HepG2 (cell line): ENCODE data around the gene KLHDC4. TPM values are rescaled to one million over a fixed set of nuclear protein-coding genes. Genes with fewer than 3 reads are reported as not detected.

Source experiments
- ATAC-seq: fragments of 200-7000 bp; cut with Tn5 transposase; 3 replicates; pipeline ENCODE4 v1.9.1; 2020; ENCODE audit warnings: mild to moderate bottlenecking, moderate library complexity
- BruUV-seq: library from RNA; stranded (reverse); fragments of 400-500 nt; replicated peaks from 2 replicates; lab custom pipeline; 2021; lab: Mats Ljungman, UMichigan
- CTCF ChIA-PET: fragments of 300-600 bp; formaldehyde crosslinking; extraction: SDS; loops from one replicate; lab custom pipeline; 2021; ENCODE audit warnings: low total read pairs, inconsistent platforms, low intra/inter-chr PET ratio; lab: Yijun Ruan, JAX
- POLR2A ChIA-PET: fragments of 350-600 bp; sonication (Branson Sonifier 250); formaldehyde crosslinking; loops from one replicate; lab custom pipeline; 2020; ENCODE audit warnings: antibody characterized with exemption, inconsistent platforms; lab: Yijun Ruan, JAX
- DNase-seq: peaks from one replicate; pipeline ENCODE4 v3.0.0-alpha.2; 2015; ENCODE audit warnings: low spot score
- FAIRE-seq: peaks from 3 replicates; lab custom pipeline; 2011; peaks lifted over from hg19 to GRCh38; lab: Jason Lieb, UNC
- H2AFZ ChIP-seq: one replicate; pipeline ENCODE4 v1.6.1; 2011; ENCODE audit warnings: low read length, inconsistent platforms
- H3K27ac ChIP-seq: fragments of 300-600 bp; 3 replicates; pipeline ENCODE4 v1.8.0; 2011; ENCODE audit warnings: mixed run types, mild to moderate bottlenecking, mixed read lengths, low read length, inconsistent platforms; ENCODE audit not compliant: insufficient read depth; ENCODE audit errors: extremely low read length
- H3K27me3 ChIP-seq, 2 experiments: fragments of 200-600 bp in 1 of 2; 2 replicates in 1 of 2; 3 replicates in 1 of 2; pipeline versions ENCODE4 v1.6.0 to v1.8.0; 2011; ENCODE audit warnings: low read length in 2 of 2, mild to moderate bottlenecking in 2 of 2, moderate library complexity in 2 of 2, inconsistent platforms in 1 of 2; ENCODE audit not compliant: insufficient read depth in 2 of 2, control insufficient read depth in 1 of 2
- H3K36me3 ChIP-seq, 2 experiments: fragments of 200-600 bp in 1 of 2; replicated peaks in 1 of 2; 2 replicates in 1 of 2; 3 replicates in 1 of 2; pipeline versions ENCODE4 v1.5.1 to v1.8.0; 2011; ENCODE audit warnings: low read length in 2 of 2, inconsistent platforms in 1 of 2; ENCODE audit not compliant: insufficient read depth in 2 of 2, control insufficient read depth in 1 of 2
- H3K4me1 ChIP-seq: 2 replicates; pipeline ENCODE4 v1.5.1; 2012; ENCODE audit warnings: low read length, inconsistent platforms; ENCODE audit not compliant: insufficient read depth
- H3K4me2 ChIP-seq: 2 replicates; pipeline ENCODE4 v1.6.0; 2011; ENCODE audit warnings: low read depth, low read length, inconsistent platforms
- H3K4me3 ChIP-seq, 3 experiments: fragments of 200-600 bp in 1 of 3; sonication (generic), shearing (Covaris generic) in 1 of 3; replicated peaks in 1 of 3; 2 replicates each; pipeline ENCODE4 v1.5.1; 2011 to 2016; ENCODE audit warnings: low read length in 3 of 3, inconsistent platforms in 2 of 3, low read depth in 2 of 3, mild to moderate bottlenecking in 2 of 3, control low read depth in 1 of 3, mixed read lengths in 1 of 3; ENCODE audit not compliant: insufficient read depth in 1 of 3
- H3K79me2 ChIP-seq: one replicate; pipeline ENCODE4 v1.6.1; 2011; ENCODE audit warnings: low read length, inconsistent platforms; ENCODE audit not compliant: insufficient read depth
- H3K9ac ChIP-seq: 2 replicates; pipeline ENCODE4 v1.6.0; 2011; ENCODE audit warnings: mild to moderate bottlenecking, low read depth, low read length, inconsistent platforms; ENCODE audit not compliant: insufficient read depth
- H3K9me3 ChIP-seq: 2 replicates; pipeline ENCODE4 v1.5.1; 2012; ENCODE audit warnings: mild to moderate bottlenecking, low read length
- H4K20me1 ChIP-seq: 2 replicates; pipeline ENCODE4 v1.6.0; 2011; ENCODE audit warnings: inconsistent platforms, mild to moderate bottlenecking, low read length, moderate library complexity; ENCODE audit not compliant: insufficient read depth
- ATF7-NPFF ChIP-seq: sonication (generic); formaldehyde crosslinking; IDR thresholded peaks from 2 replicates; pipeline ENCODE4 v1.8.1; 2023; ENCODE audit warnings: mild to moderate bottlenecking, low read depth, missing genetic modification reagents, moderate library complexity
- KDM3A ChIP-seq: IDR thresholded peaks from 2 replicates; pipeline ENCODE4 v1.6.1; 2018; ENCODE audit warnings: low read depth, missing compliant biosample characterization
- KDM5A ChIP-seq: fragments of 200-600 bp; sonication (generic); IDR thresholded peaks from 2 replicates; pipeline ENCODE4 v1.7.0; 2018; ENCODE audit warnings: antibody characterized with exemption, mild to moderate bottlenecking, low read length, borderline replicate concordance
- ZNF121 ChIP-seq: sonication (generic); formaldehyde crosslinking; IDR thresholded peaks from 2 replicates; pipeline ENCODE4 v1.5.0; 2020; ENCODE audit warnings: mild to moderate bottlenecking, missing genetic modification reagents
- ZNF335 ChIP-seq: sonication (generic); formaldehyde crosslinking; IDR thresholded peaks from 2 replicates; pipeline ENCODE4 v1.4.0; 2020; ENCODE audit warnings: missing genetic modification reagents
- ZNF782 ChIP-seq: sonication (generic); formaldehyde crosslinking; IDR thresholded peaks from 2 replicates; pipeline ENCODE4 v1.4.0; 2020; ENCODE audit warnings: missing genetic modification reagents, mild to moderate bottlenecking, borderline replicate concordance
- WGBS: methylation state at CpG from one replicate; pipeline ENCODE4 v1.1.6; 2017; ENCODE audit warnings: low lambda C conversion rate; 5-methylcytosine and 5-hydroxymethylcytosine counted together
- in situ Hi-C: cut with HindIII; loops from 2 replicates; pipeline ENCODE4 v1.10.0; 2017; ENCODE audit warnings: low pct_unique_long_range_greater_than_20kb; ENCODE audit not compliant: extremely low pct_ligation_motif_present
- intact Hi-C: fragments of 100-400 bp; cut with micrococcal nuclease; formaldehyde crosslinking; loops from one replicate; pipeline ENCODE4 v1.10.0; 2022; ENCODE audit not compliant: unreplicated experiment
- polyA plus RNA-seq, 8 experiments: library from polyadenylated mRNA; depleted of rRNA in 3 of 8; stranded (reverse) in 7 of 8; unstranded in 1 of 8; fragments of >200 nt; fragmentation: Illumina TruSeq in 4 of 8; extraction: Trizol in 4 of 8; gene quantifications; 2 replicates each; pipeline versions ENCODE4 v1.2.1 to v1.2.3, GENCODE V29; 2011 to 2016; ENCODE audit warnings: low read depth in 4 of 8, missing spikeins in 1 of 8, mixed read lengths in 1 of 8; ENCODE audit not compliant: insufficient read depth in 1 of 8
- total RNA-seq, 5 experiments: library from RNA; depleted of rRNA; stranded (reverse); fragments of >200 nt; fragmentation: Illumina TruSeq; extraction: Trizol; gene quantifications; 2 replicates each; pipeline ENCODE4 v1.2.3, GENCODE V29; 2016; ENCODE audit warnings: low read depth in 1 of 5
- TF ChIP-seq, protein P1 (sequence below): sonication (generic); formaldehyde crosslinking; IDR thresholded peaks from 2 replicates; pipeline ENCODE4 v1.5.1; 2020; ENCODE audit warnings: missing genetic modification reagents, mild to moderate bottlenecking, borderline replicate concordance
- TF ChIP-seq, protein P2 (sequence below): sonication (generic); formaldehyde crosslinking; IDR thresholded peaks from 2 replicates; pipeline ENCODE4 v1.4.0; 2020; ENCODE audit warnings: missing genetic modification reagents, borderline replicate concordance
- TF ChIP-seq, protein P3 (sequence below): sonication (generic); formaldehyde crosslinking; IDR thresholded peaks from 2 replicates; pipeline ENCODE4 v1.5.1; 2020; ENCODE audit warnings: missing genetic modification reagents, mild to moderate bottlenecking, borderline replicate concordance
- TF ChIP-seq, protein P4 (sequence below): sonication (generic); formaldehyde crosslinking; IDR thresholded peaks from 2 replicates; pipeline ENCODE4 v1.9.0; 2021; ENCODE audit warnings: missing genetic modification reagents, mild to moderate bottlenecking, borderline replicate concordance

The KLHDC4 gene
- total and polyA plus RNA-seq, 2 of the 13 experiments (the other 11 are each of a cell fraction or from before 2014, with no cell fraction given) = 18.7 to 31.8 TPM

DNA sequence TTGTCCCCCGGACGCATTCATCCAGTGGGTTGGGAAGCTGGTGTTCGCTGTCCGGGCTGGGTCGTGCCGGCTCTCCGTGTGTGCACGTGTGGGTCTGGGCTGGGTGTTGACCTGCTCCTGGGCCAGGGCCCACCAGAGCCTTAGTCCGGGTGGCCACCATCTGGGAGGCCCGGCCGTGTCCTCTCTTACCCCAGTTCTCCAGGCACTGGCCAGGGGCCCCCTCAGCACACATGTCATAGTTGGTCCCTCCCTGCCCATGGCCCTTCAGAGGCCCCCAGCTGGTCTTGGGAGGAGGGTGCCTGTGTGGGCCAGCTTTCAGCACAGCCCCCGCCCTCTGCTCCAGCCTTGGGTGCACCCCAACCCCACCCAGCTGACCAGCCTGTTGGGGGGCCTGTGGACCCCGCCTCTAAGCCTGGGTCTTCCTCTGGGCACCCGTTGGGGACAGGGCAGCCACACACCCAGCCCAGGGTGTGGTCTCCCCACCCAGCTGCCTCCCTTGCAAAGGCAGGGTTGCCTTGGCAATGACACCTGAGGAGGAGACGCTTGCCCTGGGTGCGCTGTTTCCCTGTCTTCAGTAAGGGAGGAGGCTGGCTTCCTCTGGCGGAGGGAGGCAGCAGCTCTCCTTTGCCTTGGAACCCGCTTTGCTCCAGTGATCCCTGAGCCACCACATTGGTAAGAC lies 86.1 kb downstream of the KLHDC4 start:
- WGBS = 45% methylated on average over 15 of the region's 18 CpGs
- ChIA-PET POLR2A (no interaction called here), CTCF (no interaction called here)

More for the DNA sequence above, 86.1 kb downstream of the KLHDC4 start:
- BruUV-seq = no TSS peak
- peaks cover 6% of the 10 kb centered on the region for H3K4me1 ChIP-seq
- H4K20me1 ChIP-seq = peaks cover 3% of the 10 kb centered on the region; the same call in 1 of the 2 replicates
- H3K4me3 ChIP-seq = no peak overlapping the region
- intact Hi-C loops = no loop called here
- TF ChIP-seq KDM3A (CRISPR knock-in tag) (no peak), ZNF121 (no peak), ZNF335 (CRISPR knock-in tag) (no peak), ZNF782 (CRISPR knock-in tag) (no peak), ATF7-NPFF (CRISPR knock-in tag) (no peak), KDM5A (no peak)
- TF ChIP-seq, protein P1, sequence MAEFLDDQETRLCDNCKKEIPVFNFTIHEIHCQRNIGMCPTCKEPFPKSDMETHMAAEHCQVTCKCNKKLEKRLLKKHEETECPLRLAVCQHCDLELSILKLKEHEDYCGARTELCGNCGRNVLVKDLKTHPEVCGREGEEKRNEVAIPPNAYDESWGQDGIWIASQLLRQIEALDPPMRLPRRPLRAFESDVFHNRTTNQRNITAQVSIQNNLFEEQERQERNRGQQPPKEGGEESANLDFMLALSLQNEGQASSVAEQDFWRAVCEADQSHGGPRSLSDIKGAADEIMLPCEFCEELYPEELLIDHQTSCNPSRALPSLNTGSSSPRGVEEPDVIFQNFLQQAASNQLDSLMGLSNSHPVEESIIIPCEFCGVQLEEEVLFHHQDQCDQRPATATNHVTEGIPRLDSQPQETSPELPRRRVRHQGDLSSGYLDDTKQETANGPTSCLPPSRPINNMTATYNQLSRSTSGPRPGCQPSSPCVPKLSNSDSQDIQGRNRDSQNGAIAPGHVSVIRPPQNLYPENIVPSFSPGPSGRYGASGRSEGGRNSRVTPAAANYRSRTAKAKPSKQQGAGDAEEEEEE (CRISPR knock-in tag) = no peak
- TF ChIP-seq, protein P2, sequence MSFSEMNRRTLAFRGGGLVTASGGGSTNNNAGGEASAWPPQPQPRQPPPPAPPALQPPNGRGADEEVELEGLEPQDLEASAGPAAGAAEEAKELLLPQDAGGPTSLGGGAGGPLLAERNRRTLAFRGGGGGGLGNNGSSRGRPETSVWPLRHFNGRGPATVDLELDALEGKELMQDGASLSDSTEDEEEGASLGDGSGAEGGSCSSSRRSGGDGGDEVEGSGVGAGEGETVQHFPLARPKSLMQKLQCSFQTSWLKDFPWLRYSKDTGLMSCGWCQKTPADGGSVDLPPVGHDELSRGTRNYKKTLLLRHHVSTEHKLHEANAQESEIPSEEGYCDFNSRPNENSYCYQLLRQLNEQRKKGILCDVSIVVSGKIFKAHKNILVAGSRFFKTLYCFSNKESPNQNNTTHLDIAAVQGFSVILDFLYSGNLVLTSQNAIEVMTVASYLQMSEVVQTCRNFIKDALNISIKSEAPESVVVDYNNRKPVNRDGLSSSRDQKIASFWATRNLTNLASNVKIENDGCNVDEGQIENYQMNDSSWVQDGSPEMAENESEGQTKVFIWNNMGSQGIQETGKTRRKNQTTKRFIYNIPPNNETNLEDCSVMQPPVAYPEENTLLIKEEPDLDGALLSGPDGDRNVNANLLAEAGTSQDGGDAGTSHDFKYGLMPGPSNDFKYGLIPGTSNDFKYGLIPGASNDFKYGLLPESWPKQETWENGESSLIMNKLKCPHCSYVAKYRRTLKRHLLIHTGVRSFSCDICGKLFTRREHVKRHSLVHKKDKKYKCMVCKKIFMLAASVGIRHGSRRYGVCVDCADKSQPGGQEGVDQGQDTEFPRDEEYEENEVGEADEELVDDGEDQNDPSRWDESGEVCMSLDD = no peak
- TF ChIP-seq, protein P3, sequence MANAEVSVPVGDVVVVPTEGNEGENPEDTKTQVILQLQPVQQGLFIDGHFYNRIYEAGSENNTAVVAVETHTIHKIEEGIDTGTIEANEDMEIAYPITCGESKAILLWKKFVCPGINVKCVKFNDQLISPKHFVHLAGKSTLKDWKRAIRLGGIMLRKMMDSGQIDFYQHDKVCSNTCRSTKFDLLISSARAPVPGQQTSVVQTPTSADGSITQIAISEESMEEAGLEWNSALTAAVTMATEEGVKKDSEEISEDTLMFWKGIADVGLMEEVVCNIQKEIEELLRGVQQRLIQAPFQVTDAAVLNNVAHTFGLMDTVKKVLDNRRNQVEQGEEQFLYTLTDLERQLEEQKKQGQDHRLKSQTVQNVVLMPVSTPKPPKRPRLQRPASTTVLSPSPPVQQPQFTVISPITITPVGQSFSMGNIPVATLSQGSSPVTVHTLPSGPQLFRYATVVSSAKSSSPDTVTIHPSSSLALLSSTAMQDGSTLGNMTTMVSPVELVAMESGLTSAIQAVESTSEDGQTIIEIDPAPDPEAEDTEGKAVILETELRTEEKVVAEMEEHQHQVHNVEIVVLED = no peak
- TF ChIP-seq, protein P4, sequence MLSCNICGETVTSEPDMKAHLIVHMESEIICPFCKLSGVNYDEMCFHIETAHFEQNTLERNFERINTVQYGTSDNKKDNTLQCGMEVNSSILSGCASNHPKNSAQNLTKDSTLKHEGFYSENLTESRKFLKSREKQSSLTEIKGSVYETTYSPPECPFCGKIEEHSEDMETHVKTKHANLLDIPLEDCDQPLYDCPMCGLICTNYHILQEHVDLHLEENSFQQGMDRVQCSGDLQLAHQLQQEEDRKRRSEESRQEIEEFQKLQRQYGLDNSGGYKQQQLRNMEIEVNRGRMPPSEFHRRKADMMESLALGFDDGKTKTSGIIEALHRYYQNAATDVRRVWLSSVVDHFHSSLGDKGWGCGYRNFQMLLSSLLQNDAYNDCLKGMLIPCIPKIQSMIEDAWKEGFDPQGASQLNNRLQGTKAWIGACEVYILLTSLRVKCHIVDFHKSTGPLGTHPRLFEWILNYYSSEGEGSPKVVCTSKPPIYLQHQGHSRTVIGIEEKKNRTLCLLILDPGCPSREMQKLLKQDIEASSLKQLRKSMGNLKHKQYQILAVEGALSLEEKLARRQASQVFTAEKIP (CRISPR knock-in tag) = no peak
- DNase-seq (no peak), ATAC-seq (no peak; the same call in 2 of the 3 replicates), FAIRE-seq (no peak)
- in situ Hi-C loops = no loop called here
- H3K9ac ChIP-seq = no peak overlapping the region
- H3K79me2 ChIP-seq = no peaks in the 10 kb centered on the region
- H3K9me3 ChIP-seq = no peaks in the 10 kb centered on the region
- H2AFZ ChIP-seq = no peak overlapping the region
- peaks cover 18 to 71% of the 10 kb centered on the region in 2 experiments for H3K27me3 ChIP-seq
- no peak overlapping the region for H3K27ac ChIP-seq
- H3K36me3 ChIP-seq = no peaks in the 10 kb centered on the region
- H3K4me2 ChIP-seq = no peak overlapping the region
